GM23338 (cell line): ENCODE results near the gene LRP1B. TPM values are rescaled to one million over a fixed set of nuclear protein-coding genes. Genes with fewer than 3 reads are reported as not detected.

Source experiments
- ATAC-seq: fragments of 200-7000 bp; cut with Tn5 transposase; 3 replicates; pipeline ENCODE4 v1.9.1; 2020
- DNase-seq: peaks from one replicate; pipeline ENCODE4 v3.0.0-alpha.2; 2015; ENCODE audit warnings: low spot score
- H2AFZ ChIP-seq: fragments of 200-600 bp; sonication (generic); 2 replicates; pipeline ENCODE4 v1.8.0; 2016; ENCODE audit warnings: antibody characterized with exemption, mild to moderate bottlenecking, moderate library complexity
- H3F3A ChIP-seq: fragments of 200-600 bp; sonication (generic); replicated peaks from 2 replicates; pipeline ENCODE4 v1.8.0; 2017; ENCODE audit warnings: antibody characterized with exemption, mixed run types, low read depth
- H3K27ac ChIP-seq: fragments of 200-600 bp; sonication (generic); 2 replicates; pipeline ENCODE4 v1.6.1; 2016; ENCODE audit warnings: low read depth
- H3K27me3 ChIP-seq: fragments of 200-600 bp; sonication (generic); 2 replicates; pipeline ENCODE4 v1.8.0; 2016; ENCODE audit warnings: mild to moderate bottlenecking, mixed run types, moderate library complexity; ENCODE audit not compliant: insufficient read depth
- H3K36me3 ChIP-seq: fragments of 200-600 bp; sonication (generic); 2 replicates; pipeline ENCODE4 v1.8.0; 2016; ENCODE audit warnings: mild to moderate bottlenecking; ENCODE audit not compliant: insufficient read depth
- H3K4me1 ChIP-seq: fragments of 200-600 bp; sonication (generic); 2 replicates; pipeline ENCODE4 v1.8.0; 2016; ENCODE audit warnings: mild to moderate bottlenecking, moderate library complexity; ENCODE audit not compliant: insufficient read depth
- H3K4me2 ChIP-seq: fragments of 200-600 bp; sonication (generic); 2 replicates; pipeline ENCODE4 v1.7.1; 2017; ENCODE audit warnings: mixed run types
- H3K4me3 ChIP-seq: fragments of 200-600 bp; sonication (generic); 2 replicates; pipeline ENCODE4 v1.6.1; 2016; ENCODE audit warnings: mixed run types
- H3K79me2 ChIP-seq: fragments of 200-600 bp; sonication (generic); replicated peaks from 2 replicates; pipeline ENCODE4 v1.8.0; 2017; ENCODE audit warnings: mild to moderate bottlenecking; ENCODE audit not compliant: insufficient read depth
- H3K9me2 ChIP-seq: fragments of 200-600 bp; sonication (generic); 2 replicates; pipeline ENCODE4 v1.8.0; 2017; ENCODE audit not compliant: insufficient read depth
- H4K20me1 ChIP-seq: fragments of 200-600 bp; sonication (generic); replicated peaks from 2 replicates; pipeline ENCODE4 v1.8.0; 2017; ENCODE audit warnings: mild to moderate bottlenecking; ENCODE audit not compliant: insufficient read depth
- H3K27ac Mint-ChIP-seq: 2 replicates; pipeline ENCODE4 v1.8.0; 2020; ENCODE audit warnings: inconsistent platforms, mild to moderate bottlenecking, moderate library complexity, mixed read lengths
- H3K27me3 Mint-ChIP-seq: 3 replicates; pipeline ENCODE4 v1.8.0; 2022; ENCODE audit warnings: low read depth, mild to moderate bottlenecking, moderate library complexity, mixed read lengths, inconsistent platforms; ENCODE audit not compliant: insufficient read depth, poor library complexity
- H3K36me3 Mint-ChIP-seq: 3 replicates; pipeline ENCODE4 v1.8.0; 2021; ENCODE audit warnings: low read depth, mild to moderate bottlenecking, inconsistent platforms, moderate library complexity, mixed read lengths
- H3K4me1 Mint-ChIP-seq: 3 replicates; pipeline ENCODE4 v1.8.0; 2020; ENCODE audit warnings: mild to moderate bottlenecking, inconsistent platforms, mixed read lengths
- H3K4me3 Mint-ChIP-seq: 3 replicates; pipeline ENCODE4 v1.8.0; 2021; ENCODE audit warnings: moderate library complexity, mild to moderate bottlenecking, inconsistent platforms, mixed read lengths
- H3K9me3 Mint-ChIP-seq: 3 replicates; pipeline ENCODE4 v1.8.0; 2020; ENCODE audit warnings: moderate library complexity, mild to moderate bottlenecking, inconsistent platforms, mixed read lengths
- CREB1 ChIP-seq: fragments of 250-450 bp; sonication (Bioruptor Pico); IDR thresholded peaks from 2 replicates; pipeline ENCODE4 v1.5.0; 2020; ENCODE audit warnings: low read depth, mild to moderate bottlenecking, moderate library complexity
- CTCF ChIP-seq, 2 experiments: fragments of 200-600 bp in 1 of 2; sonication (generic) in 1 of 2; conservative IDR thresholded peaks; 2 replicates each; pipeline versions ENCODE4 v1.5.1 to v1.6.1; 2016 to 2017; ENCODE audit warnings: antibody characterized with exemption in 2 of 2, low read depth in 2 of 2, mild to moderate bottlenecking in 2 of 2, moderate library complexity in 1 of 2
- ETS1 ChIP-seq: IDR thresholded peaks from 2 replicates; pipeline ENCODE4 v1.6.1; 2016; ENCODE audit warnings: antibody characterized with exemption
- EZH2 ChIP-seq: fragments of 200-600 bp; sonication (generic); IDR thresholded peaks from one replicate; pipeline ENCODE4 v1.8.0; 2017; ENCODE audit warnings: antibody characterized with exemption, mild to moderate bottlenecking, low read depth; ENCODE audit not compliant: unreplicated experiment
- EZH2phosphoT487 ChIP-seq: fragments of 200-600 bp; sonication (generic); IDR thresholded peaks from one replicate; pipeline ENCODE4 v1.8.1; 2018; ENCODE audit warnings: antibody characterized with exemption; ENCODE audit not compliant: unreplicated experiment
- JUNB ChIP-seq: IDR thresholded peaks from one replicate; pipeline ENCODE4 v1.6.1; 2016; ENCODE audit warnings: antibody characterized with exemption; ENCODE audit not compliant: unreplicated experiment
- NANOG ChIP-seq: IDR thresholded peaks from 2 replicates; pipeline ENCODE4 v1.6.1; 2016; ENCODE audit warnings: antibody characterized with exemption, borderline replicate concordance
- POLR2AphosphoS5 ChIP-seq: IDR thresholded peaks from 2 replicates; pipeline ENCODE4 v1.6.1; 2016; ENCODE audit warnings: antibody characterized with exemption, low read depth
- REST ChIP-seq: IDR thresholded peaks from one replicate; pipeline ENCODE4 v1.6.1; 2018; ENCODE audit warnings: antibody characterized with exemption; ENCODE audit not compliant: unreplicated experiment
- STAT1 ChIP-seq: IDR thresholded peaks from one replicate; pipeline ENCODE4 v1.6.1; 2016; ENCODE audit warnings: antibody characterized with exemption; ENCODE audit not compliant: unreplicated experiment
- ZNF114 ChIP-seq: fragments of 250-450 bp; sonication (Bioruptor Pico); IDR thresholded peaks from 2 replicates; pipeline ENCODE4 v1.5.0; 2020; ENCODE audit warnings: mild to moderate bottlenecking, moderate library complexity
- ZNF331 ChIP-seq: fragments of 250-450 bp; sonication (Bioruptor Pico); IDR thresholded peaks from 2 replicates; pipeline ENCODE4 v1.5.0; 2020; ENCODE audit warnings: low read depth, mild to moderate bottlenecking, moderate library complexity
- ZNF462 ChIP-seq: fragments of 250-450 bp; sonication (Bioruptor Pico); IDR thresholded peaks from 2 replicates; pipeline ENCODE4 v1.5.0; 2020; ENCODE audit warnings: mild to moderate bottlenecking, moderate library complexity
- polyA plus RNA-seq: library from polyadenylated mRNA; unstranded; fragments of >200 nt; fragmentation: Nextera tagmentation; extraction: Ambion mirVana; gene quantifications from 2 replicates; pipeline ENCODE4 v1.2.1, GENCODE V29; 2016
- total RNA-seq: library from RNA; depleted of rRNA; stranded (reverse); fragments of >200 nt; shearing (Covaris generic); gene quantifications from 2 replicates; pipeline ENCODE4 v1.2.3, GENCODE V29; 2014

The LRP1B gene
- total and polyA plus RNA-seq, 2 experiments from 2014 or later, result 0.15 to 0.97 TPM

- ATAC-seq, result no peak
These were observed 138.1 kb downstream of the LRP1B start for GRCh38 chr2:141992695-141993094.

More at GRCh38 chr2:141992695-141993094, 138.1 kb downstream of the LRP1B start:
- Histone ChIP-seq H3K4me3 (no peak overlapping the region), H3K27me3 (no peaks in the 10 kb centered on the region), H3K9me2 (no peaks in the 10 kb centered on the region), H2AFZ (no peak overlapping the region; the same call in 1 of the 2 replicates), H3K36me3 (no peaks in the 10 kb centered on the region), H3F3A (no peaks in the 10 kb centered on the region), H3K4me2 (no peak overlapping the region), H4K20me1 (no peaks in the 10 kb centered on the region), H3K4me1 (no peaks in the 10 kb centered on the region), H3K79me2 (no peaks in the 10 kb centered on the region), H3K27ac (no peak overlapping the region)
- Mint-ChIP-seq H3K4me3 (no peak overlapping the region), H3K27me3 (peaks cover 2% of the 10 kb centered on the region), H3K9me3 (no peaks in the 10 kb centered on the region), H3K27ac (no peak overlapping the region), H3K4me1 (no peaks in the 10 kb centered on the region; the same call in 2 of the 3 replicates), H3K36me3 (no peaks in the 10 kb centered on the region)
- TF ChIP-seq POLR2AphosphoS5 (no peak), REST (no peak), NANOG (no peak), EZH2 (no peak), ZNF331 (CRISPR knock-in tag) (no peak), CREB1 (CRISPR knock-in tag) (no peak), ZNF462 (CRISPR knock-in tag) (no peak), EZH2phosphoT487 (no peak), CTCF (conservative IDR thresholded peaks at IDR 0.05; ENCODE audit: low read depth in 2 of 2) (no peak), ETS1 (no peak), ZNF114 (CRISPR knock-in tag) (no peak), STAT1 (no peak), JUNB (no peak)
- no peak for DNase-seq
